MM.1S (cell line): ENCODE measurements around the gene OR4D2.

ENCODE experiments used
- EZH2 ChIP-seq: fragments of 300-600 bp; sonication (generic); optimal IDR thresholded peaks from 2 replicates; pipeline ENCODE3; 2017; ENCODE audit warnings: low read depth, mild to moderate bottlenecking, antibody characterized with exemption, low read length, mixed read lengths
- TF ChIP-seq, protein P1 (sequence below): fragments of 300-600 bp; sonication (generic); IDR thresholded peaks from 2 replicates; pipeline ENCODE4 v1.5.1; 2016; ENCODE audit warnings: antibody characterized with exemption, low read length, mixed read lengths

DNA sequence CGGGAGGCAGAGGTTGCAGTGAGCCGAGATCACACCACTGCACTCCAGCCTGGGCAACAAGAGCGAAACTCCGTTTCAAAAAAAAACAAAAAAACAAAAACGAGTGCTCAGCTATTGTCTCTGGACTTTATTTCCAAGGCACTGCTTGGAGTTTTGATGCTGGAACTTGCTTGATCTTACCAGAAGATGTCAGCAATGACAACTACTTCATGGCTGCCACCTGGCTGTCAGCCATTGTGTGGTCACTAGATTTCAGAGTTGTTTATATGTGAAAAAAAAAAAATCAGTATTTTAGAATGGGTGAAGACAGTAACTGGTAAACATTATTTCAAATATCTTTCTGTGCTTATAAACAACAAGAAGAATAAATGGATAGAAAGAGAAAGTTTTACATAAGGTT lies 44.9 kb upstream of the OR4D2 start:
- TF ChIP-seq, protein P1, sequence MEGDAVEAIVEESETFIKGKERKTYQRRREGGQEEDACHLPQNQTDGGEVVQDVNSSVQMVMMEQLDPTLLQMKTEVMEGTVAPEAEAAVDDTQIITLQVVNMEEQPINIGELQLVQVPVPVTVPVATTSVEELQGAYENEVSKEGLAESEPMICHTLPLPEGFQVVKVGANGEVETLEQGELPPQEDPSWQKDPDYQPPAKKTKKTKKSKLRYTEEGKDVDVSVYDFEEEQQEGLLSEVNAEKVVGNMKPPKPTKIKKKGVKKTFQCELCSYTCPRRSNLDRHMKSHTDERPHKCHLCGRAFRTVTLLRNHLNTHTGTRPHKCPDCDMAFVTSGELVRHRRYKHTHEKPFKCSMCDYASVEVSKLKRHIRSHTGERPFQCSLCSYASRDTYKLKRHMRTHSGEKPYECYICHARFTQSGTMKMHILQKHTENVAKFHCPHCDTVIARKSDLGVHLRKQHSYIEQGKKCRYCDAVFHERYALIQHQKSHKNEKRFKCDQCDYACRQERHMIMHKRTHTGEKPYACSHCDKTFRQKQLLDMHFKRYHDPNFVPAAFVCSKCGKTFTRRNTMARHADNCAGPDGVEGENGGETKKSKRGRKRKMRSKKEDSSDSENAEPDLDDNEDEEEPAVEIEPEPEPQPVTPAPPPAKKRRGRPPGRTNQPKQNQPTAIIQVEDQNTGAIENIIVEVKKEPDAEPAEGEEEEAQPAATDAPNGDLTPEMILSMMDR = peak; percentile 55
- no peak for TF ChIP-seq EZH2
